GM12878 (cell line): ENCODE measurements around the gene AKAP13. TPM values are rescaled to one million over a fixed set of nuclear protein-coding genes. Genes with fewer than 3 reads are reported as not detected.

Source experiments
- BCL3 ChIP-seq: IDR thresholded peaks from 2 replicates; pipeline ENCODE4 v1.6.1; 2011; ENCODE audit warnings: borderline replicate concordance, low read depth, mild to moderate bottlenecking, moderate library complexity, low read length; ENCODE audit not compliant: insufficient read depth, poor library complexity, severe bottlenecking
- BCLAF1 ChIP-seq: fragments of 450-650 bp; IDR thresholded peaks from 2 replicates; pipeline ENCODE4 v1.6.1; 2017; ENCODE audit warnings: antibody characterized with exemption, mild to moderate bottlenecking, moderate library complexity
- BMI1 ChIP-seq: fragments of 450-650 bp; IDR thresholded peaks from 2 replicates; pipeline ENCODE4 v1.6.1; 2016; ENCODE audit warnings: mild to moderate bottlenecking, moderate library complexity, borderline replicate concordance
- CBFB ChIP-seq: IDR thresholded peaks from 2 replicates; pipeline ENCODE4 v1.6.1; 2016; ENCODE audit warnings: antibody characterized with exemption, low read depth
- EGR1 ChIP-seq, 2 experiments: IDR thresholded peaks; 1 replicate in 1 of 2; 2 replicates in 1 of 2; pipeline ENCODE4 v1.6.1; 2011 to 2012; ENCODE audit warnings: low read depth in 2 of 2, low read length in 2 of 2, borderline replicate concordance in 1 of 2, mild to moderate bottlenecking in 1 of 2, moderate library complexity in 1 of 2
- EZH2 ChIP-seq: IDR thresholded peaks from 2 replicates; pipeline ENCODE4 v1.6.1; 2012; ENCODE audit warnings: low read depth, mild to moderate bottlenecking, control low read depth, inconsistent platforms, low read length, borderline replicate concordance; ENCODE audit not compliant: control insufficient read depth
- FOXK2 ChIP-seq: fragments of 450-650 bp; IDR thresholded peaks from 2 replicates; pipeline ENCODE4 v1.6.1; 2017; ENCODE audit warnings: mild to moderate bottlenecking, moderate library complexity
- IRF3 ChIP-seq: fragments of 450-650 bp; IDR thresholded peaks from 2 replicates; pipeline ENCODE4 v1.6.1; 2014; ENCODE audit warnings: mild to moderate bottlenecking
- JUND ChIP-seq: IDR thresholded peaks from 2 replicates; pipeline ENCODE4 v1.6.1; 2012; ENCODE audit warnings: low read depth, mild to moderate bottlenecking, low read length, improper control_type of control experiment, moderate library complexity
- MEF2B ChIP-seq: fragments of 450-650 bp; IDR thresholded peaks from 2 replicates; pipeline ENCODE4 v1.6.1; 2018; ENCODE audit warnings: mild to moderate bottlenecking, moderate library complexity; ENCODE audit not compliant: partially characterized antibody, poor library complexity, severe bottlenecking
- NR2C2 ChIP-seq: IDR thresholded peaks from 2 replicates; pipeline ENCODE4 v1.6.1; 2011; ENCODE audit warnings: borderline replicate concordance, low read depth; ENCODE audit not compliant: control insufficient read depth, insufficient read length
- NRF1 ChIP-seq: conservative IDR thresholded peaks from 2 replicates; pipeline ENCODE4 v1.6.1; 2011; ENCODE audit warnings: mild to moderate bottlenecking, low read depth, low read length, improper control_type of control experiment
- PAX5 ChIP-seq: IDR thresholded peaks from 2 replicates; pipeline ENCODE4 v1.6.1; 2011; ENCODE audit warnings: low read depth, low read length, borderline replicate concordance
- PBX3 ChIP-seq: IDR thresholded peaks from 2 replicates; pipeline ENCODE4 v1.6.1; 2011; ENCODE audit warnings: mild to moderate bottlenecking, low read depth, low read length, moderate library complexity; ENCODE audit not compliant: insufficient replicate concordance
- ZBED1 ChIP-seq: IDR thresholded peaks from 2 replicates; pipeline ENCODE4 v1.6.1; 2016; ENCODE audit warnings: borderline replicate concordance
- ZNF207 ChIP-seq: fragments of 450-650 bp; IDR thresholded peaks from 2 replicates; pipeline ENCODE4 v1.6.1; 2014; ENCODE audit warnings: antibody characterized with exemption, mild to moderate bottlenecking, borderline replicate concordance
- ZNF24 ChIP-seq: fragments of 450-650 bp; IDR thresholded peaks from 2 replicates; pipeline ENCODE4 v1.6.1; 2017; ENCODE audit warnings: antibody characterized with exemption, mild to moderate bottlenecking
- ZNF687 ChIP-seq: fragments of 450-650 bp; IDR thresholded peaks from 2 replicates; pipeline ENCODE4 v1.6.1; 2017; ENCODE audit warnings: mild to moderate bottlenecking, moderate library complexity
- polyA plus RNA-seq, 11 experiments: library from polyadenylated mRNA; depleted of rRNA in 4 of 11; unstranded in 6 of 11; stranded (reverse) in 5 of 11; fragments of >200 nt; fragmentation: Nextera tagmentation in 4 of 11; fragmentation: Illumina TruSeq in 1 of 11; extraction: Ambion mirVana in 4 of 11; extraction: Trizol in 1 of 11; gene quantifications; 1 replicate in 1 of 11; 2 replicates in 10 of 11; pipeline versions ENCODE4 v1.2.1 to v1.2.3, GENCODE V29; 2011 to 2016; ENCODE audit warnings: inconsistent platforms in 2 of 11, missing spikeins in 2 of 11, low read depth in 1 of 11
- total RNA-seq, 4 experiments: library from RNA; depleted of rRNA in 3 of 4; stranded (reverse); fragments of >200 nt in 3 of 4; fragmentation: Illumina TruSeq in 1 of 4; extraction: Trizol in 1 of 4; gene quantifications; 2 replicates each; pipeline versions ENCODE4 v1.2.1 to v1.2.3, GENCODE V29; 2013 to 2021

The AKAP13 gene
- total and polyA plus RNA-seq, 10 of the 15 experiments (the other 5 are each of a cell fraction or from before 2014, with no cell fraction given), result 14.4 to 74.9 (median 55.1) TPM

GRCh38 chr15:85583923-85584390 lies 203.6 kb downstream of the AKAP13 start (continued):
- TF ChIP-seq ZNF687 (no peak), BCL3 (no peak), JUND (no peak), ZNF207 (no peak), EGR1 (IDR thresholded peaks at IDR 0.05; ENCODE audit: borderline replicate concordance in 1 of 2, low read depth in 2 of 2, low read length in 2 of 2) (no peak), BCLAF1 (no peak), BMI1 (0 out of 2 replicates have a peak, but pooled peaks have one; percentile 45), FOXK2 (no peak), EZH2 (no peak), IRF3 (no peak), CBFB (no peak), ZNF24 (no peak), MEF2B (no peak), PAX5 (peak; percentile 100), PBX3 (peak; percentile 86), NRF1 (no peak), ZBED1 (no peak; the same call in 1 of the 2 replicates), NR2C2 (no peak)
